WTC11 (cell line): ENCODE data around the gene BTBD7. TPM values are rescaled to one million over a fixed set of nuclear protein-coding genes. Genes with fewer than 3 reads are reported as not detected.

Experiments
- ATAC-seq: fragments of 200-7000 bp; cut with Tn5 transposase; 2 replicates; pipeline ENCODE4 v1.10.0; 2021; ENCODE audit warnings: mild to moderate bottlenecking, moderate library complexity
- CTCF ChIA-PET: fragments of 300-600 bp; sonication (Branson Sonifier 250); formaldehyde crosslinking; loops from one replicate; lab custom pipeline; 2021; ENCODE audit warnings: antibody characterized with exemption; lab: Charles Lee
- POLR2A ChIA-PET: fragments of 350-600 bp; sonication (Branson Sonifier 250); formaldehyde crosslinking; loops from one replicate; lab custom pipeline; 2021; ENCODE audit warnings: antibody characterized with exemption; lab: Charles Lee
- DNase-seq: peaks from one replicate; pipeline ENCODE4 v3.0.0; 2021; ENCODE audit warnings: low spot score
- H3K27ac Mint-ChIP-seq: 2 replicates; pipeline ENCODE4 v1.8.0; 2021; ENCODE audit warnings: mixed read lengths
- H3K27me3 Mint-ChIP-seq: 2 replicates; pipeline ENCODE4 v1.8.0; 2021; ENCODE audit warnings: low read depth, mild to moderate bottlenecking, moderate library complexity, mixed read lengths
- H3K36me3 Mint-ChIP-seq: 2 replicates; pipeline ENCODE4 v1.8.0; 2021; ENCODE audit warnings: mixed read lengths
- H3K4me1 Mint-ChIP-seq: 2 replicates; pipeline ENCODE4 v1.8.0; 2022; ENCODE audit warnings: mixed read lengths
- H3K4me3 Mint-ChIP-seq: 2 replicates; pipeline ENCODE4 v1.8.0; 2021; ENCODE audit warnings: mild to moderate bottlenecking, moderate library complexity, mixed read lengths
- H3K9me3 Mint-ChIP-seq: 2 replicates; pipeline ENCODE4 v1.8.0; 2021; ENCODE audit warnings: mixed read lengths
- ATF1 ChIP-seq: sonication (generic); formaldehyde crosslinking; IDR thresholded peaks from 2 replicates; pipeline ENCODE4 v1.8.1; 2023; ENCODE audit warnings: mild to moderate bottlenecking, moderate library complexity, missing genetic modification reagents
- CREM ChIP-seq: sonication (generic); formaldehyde crosslinking; IDR thresholded peaks from 2 replicates; pipeline ENCODE4 v1.8.1; 2022; ENCODE audit warnings: mild to moderate bottlenecking, missing genetic modification reagents, moderate library complexity
- FOXJ3 ChIP-seq: sonication (generic); formaldehyde crosslinking; IDR thresholded peaks from 2 replicates; pipeline ENCODE4 v1.9.0; 2021; ENCODE audit warnings: missing genetic modification reagents, mild to moderate bottlenecking, borderline replicate concordance
- NR2C2 ChIP-seq: sonication (generic); formaldehyde crosslinking; IDR thresholded peaks from 2 replicates; pipeline ENCODE4 v1.8.0; 2022; ENCODE audit warnings: mild to moderate bottlenecking, missing genetic modification reagents
- PRRX2 ChIP-seq: fragments of 250-450 bp; sonication (Bioruptor Pico); IDR thresholded peaks from 2 replicates; pipeline ENCODE4 v1.8.0; 2021; ENCODE audit warnings: mild to moderate bottlenecking
- SMAD4 ChIP-seq: sonication (generic); formaldehyde crosslinking; IDR thresholded peaks from 2 replicates; pipeline ENCODE4 v1.8.0; 2022; ENCODE audit warnings: mild to moderate bottlenecking, missing genetic modification reagents
- ZBTB21 ChIP-seq: sonication (generic); formaldehyde crosslinking; IDR thresholded peaks from 2 replicates; pipeline ENCODE4 v1.8.1; 2023; ENCODE audit warnings: mild to moderate bottlenecking, missing genetic modification reagents, borderline replicate concordance
- ZNF138 ChIP-seq: sonication (generic); formaldehyde crosslinking; conservative IDR thresholded peaks from 2 replicates; pipeline ENCODE4 v1.8.1; 2022; ENCODE audit warnings: mild to moderate bottlenecking, moderate library complexity, missing genetic modification reagents
- ZNF263 ChIP-seq: sonication (generic); formaldehyde crosslinking; IDR thresholded peaks from 2 replicates; pipeline ENCODE4 v1.8.1; 2022; ENCODE audit warnings: low read depth, mild to moderate bottlenecking, moderate library complexity, missing genetic modification reagents
- ZNF317 ChIP-seq: sonication (generic); formaldehyde crosslinking; IDR thresholded peaks from 2 replicates; pipeline ENCODE4 v1.8.1; 2023; ENCODE audit warnings: low read depth, mild to moderate bottlenecking, moderate library complexity, missing genetic modification reagents, borderline replicate concordance
- ZNF416 ChIP-seq: fragments of 250-450 bp; sonication (Bioruptor Pico); IDR thresholded peaks from 2 replicates; pipeline ENCODE4 v1.9.0; 2021; ENCODE audit warnings: mild to moderate bottlenecking, inconsistent platforms
- ZNF423 ChIP-seq: fragments of 250-450 bp; sonication (Bioruptor Pico); IDR thresholded peaks from 2 replicates; pipeline ENCODE4 v2.1.2; 2022; ENCODE audit warnings: mild to moderate bottlenecking, moderate library complexity
- ZNF671 ChIP-seq: fragments of 250-450 bp; sonication (Bioruptor Pico); IDR thresholded peaks from 2 replicates; pipeline ENCODE4 v1.8.0; 2021; ENCODE audit warnings: mild to moderate bottlenecking
- total RNA-seq: library from RNA; stranded (reverse); gene quantifications from 3 replicates; pipeline ENCODE4 v1.2.3, GENCODE V29; 2021
- TF ChIP-seq, protein P1 (sequence below): sonication (generic); formaldehyde crosslinking; IDR thresholded peaks from 2 replicates; pipeline ENCODE4 v1.8.1; 2023; ENCODE audit warnings: mild to moderate bottlenecking, missing genetic modification reagents
- TF ChIP-seq, protein P2 (sequence below): sonication (generic); formaldehyde crosslinking; IDR thresholded peaks from 2 replicates; pipeline ENCODE4 v1.8.1; 2023; ENCODE audit warnings: mild to moderate bottlenecking, missing genetic modification reagents, moderate library complexity
- TF ChIP-seq, protein P3 (sequence below): fragments of 250-450 bp; sonication (Bioruptor Pico); IDR thresholded peaks from 2 replicates; pipeline ENCODE4 v1.9.0; 2021; ENCODE audit warnings: mild to moderate bottlenecking
- TF ChIP-seq, protein P4 (sequence below): sonication (generic); formaldehyde crosslinking; conservative IDR thresholded peaks from 2 replicates; pipeline ENCODE4 v1.8.1; 2022; ENCODE audit warnings: mild to moderate bottlenecking, missing genetic modification reagents
- TF ChIP-seq, protein P5 (sequence below): sonication (generic); formaldehyde crosslinking; IDR thresholded peaks from 2 replicates; pipeline ENCODE4 v1.8.1; 2023; ENCODE audit warnings: mild to moderate bottlenecking, missing genetic modification reagents, moderate library complexity
- TF ChIP-seq, protein P6 (sequence below): sonication (generic); formaldehyde crosslinking; IDR thresholded peaks from 2 replicates; pipeline ENCODE4 v1.8.0; 2023; ENCODE audit warnings: missing genetic modification reagents, mild to moderate bottlenecking, borderline replicate concordance

BTBD7 gene
- total RNA-seq, 1 experiment from 2014 or later = 34.1 TPM

DNA sequence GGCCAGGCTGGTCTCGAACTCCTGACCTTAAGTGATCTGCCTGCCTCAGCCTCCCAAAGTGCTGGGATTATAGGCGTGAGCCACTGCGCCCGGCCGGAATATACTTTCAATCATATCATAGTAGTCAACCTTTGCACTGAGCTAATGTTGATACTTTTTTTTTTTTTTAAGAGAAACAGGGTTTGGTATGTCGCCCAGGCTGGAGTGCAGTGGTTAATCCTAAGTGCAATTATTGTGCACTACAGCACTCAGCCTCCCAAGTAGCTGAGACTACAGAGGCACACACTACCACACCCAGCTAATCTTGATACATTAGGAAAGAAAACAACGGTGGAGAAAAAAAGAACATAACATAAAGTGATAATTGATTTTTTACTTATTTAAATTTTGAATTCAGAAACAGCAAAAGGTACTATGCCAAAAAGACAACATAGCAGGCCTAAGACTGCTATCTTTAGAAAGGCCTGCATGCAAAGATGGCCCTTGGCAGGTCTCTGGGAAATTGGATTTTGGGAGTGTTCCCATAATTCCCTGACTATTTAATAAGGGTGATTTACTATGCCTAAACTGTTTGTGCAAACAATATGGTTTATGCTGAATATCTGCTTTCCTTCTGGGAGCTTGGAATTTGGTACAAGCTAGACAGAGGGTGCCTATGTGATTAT, 15.5 kb downstream of the BTBD7 start (continued):
- TF ChIP-seq, protein P1, sequence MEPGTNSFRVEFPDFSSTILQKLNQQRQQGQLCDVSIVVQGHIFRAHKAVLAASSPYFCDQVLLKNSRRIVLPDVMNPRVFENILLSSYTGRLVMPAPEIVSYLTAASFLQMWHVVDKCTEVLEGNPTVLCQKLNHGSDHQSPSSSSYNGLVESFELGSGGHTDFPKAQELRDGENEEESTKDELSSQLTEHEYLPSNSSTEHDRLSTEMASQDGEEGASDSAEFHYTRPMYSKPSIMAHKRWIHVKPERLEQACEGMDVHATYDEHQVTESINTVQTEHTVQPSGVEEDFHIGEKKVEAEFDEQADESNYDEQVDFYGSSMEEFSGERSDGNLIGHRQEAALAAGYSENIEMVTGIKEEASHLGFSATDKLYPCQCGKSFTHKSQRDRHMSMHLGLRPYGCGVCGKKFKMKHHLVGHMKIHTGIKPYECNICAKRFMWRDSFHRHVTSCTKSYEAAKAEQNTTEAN (CRISPR knock-in tag) = no peak
- TF ChIP-seq, protein P2, sequence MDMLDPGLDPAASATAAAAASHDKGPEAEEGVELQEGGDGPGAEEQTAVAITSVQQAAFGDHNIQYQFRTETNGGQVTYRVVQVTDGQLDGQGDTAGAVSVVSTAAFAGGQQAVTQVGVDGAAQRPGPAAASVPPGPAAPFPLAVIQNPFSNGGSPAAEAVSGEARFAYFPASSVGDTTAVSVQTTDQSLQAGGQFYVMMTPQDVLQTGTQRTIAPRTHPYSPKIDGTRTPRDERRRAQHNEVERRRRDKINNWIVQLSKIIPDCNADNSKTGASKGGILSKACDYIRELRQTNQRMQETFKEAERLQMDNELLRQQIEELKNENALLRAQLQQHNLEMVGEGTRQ (CRISPR knock-in tag) = no peak
- TF ChIP-seq ZNF317 (CRISPR knock-in tag) = no peak

DNA sequence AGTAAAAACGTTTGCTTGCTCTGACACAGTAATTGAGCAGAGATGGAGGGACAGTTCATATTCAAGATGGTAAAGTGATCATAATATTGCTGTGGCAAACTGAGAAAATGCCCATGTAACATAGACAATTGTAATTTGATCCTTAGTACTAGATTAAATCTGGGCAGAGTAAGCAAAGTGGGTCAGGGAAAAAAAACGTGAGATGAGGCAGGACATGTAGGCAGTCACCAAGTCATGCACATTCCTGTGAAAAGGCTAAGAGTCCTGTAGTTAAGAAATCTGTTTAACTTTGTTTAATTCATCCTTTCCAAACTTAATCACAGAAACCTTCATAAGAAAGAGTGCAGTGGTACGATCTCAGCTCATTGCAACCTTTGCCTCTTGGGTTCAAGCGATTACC, 16.1 kb downstream of the BTBD7 start:
- 0 out of 2 replicates have a peak, but pooled peaks cover 3% of the 10 kb centered on the region for H3K36me3 Mint-ChIP-seq
- DNase-seq = no peak
- H3K4me1 Mint-ChIP-seq = peaks cover 28% of the 10 kb centered on the region
- no peak for ATAC-seq
- CTCF ChIA-PET = no interaction called here
- H3K9me3 Mint-ChIP-seq = peaks cover 5% of the 10 kb centered on the region
- TF ChIP-seq ZNF671 (CRISPR knock-in tag) = no peak
- H3K4me3 Mint-ChIP-seq = no peak overlapping the region
- H3K27ac Mint-ChIP-seq = no peak overlapping the region
- no peaks in the 10 kb centered on the region for H3K27me3 Mint-ChIP-seq
- POLR2A ChIA-PET = no interaction called here

DNA sequence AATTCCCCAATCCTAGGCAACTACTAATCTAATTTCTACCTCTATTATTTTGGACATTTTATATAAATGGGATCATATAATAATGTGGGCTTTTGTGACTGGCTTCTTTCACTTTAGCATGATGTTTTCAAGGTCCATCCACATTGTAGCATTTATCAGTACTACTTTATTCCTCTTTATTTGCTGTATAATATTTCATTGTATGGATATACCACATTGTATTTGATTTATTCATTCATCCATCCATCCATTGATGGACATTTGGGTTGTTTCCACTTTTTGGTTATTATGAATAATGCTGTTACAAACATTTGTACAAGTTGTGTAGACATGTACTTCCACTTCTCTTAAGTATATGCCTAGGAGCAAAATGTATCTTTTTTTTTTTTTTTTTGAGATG, 17.3 kb downstream of the BTBD7 start:
- CTCF ChIA-PET = no interaction called here
- peaks cover 5% of the 10 kb centered on the region for H3K9me3 Mint-ChIP-seq
- 0 out of 2 replicates have a peak, but pooled peaks cover 3% of the 10 kb centered on the region for H3K36me3 Mint-ChIP-seq
- ATAC-seq (no peak), DNase-seq (no peak)
- no peak for TF ChIP-seq ZBTB21
- no peak for TF ChIP-seq CREM
- no peak for TF ChIP-seq NR2C2
- TF ChIP-seq ATF1 (CRISPR knock-in tag) = no peak
- TF ChIP-seq ZNF138 = no peak
- no peak overlapping the region for H3K4me3 Mint-ChIP-seq
- peaks cover 28% of the 10 kb centered on the region for H3K4me1 Mint-ChIP-seq
- H3K27me3 Mint-ChIP-seq = no peaks in the 10 kb centered on the region
- POLR2A ChIA-PET = no interaction called here
- H3K27ac Mint-ChIP-seq = no peak overlapping the region

DNA sequence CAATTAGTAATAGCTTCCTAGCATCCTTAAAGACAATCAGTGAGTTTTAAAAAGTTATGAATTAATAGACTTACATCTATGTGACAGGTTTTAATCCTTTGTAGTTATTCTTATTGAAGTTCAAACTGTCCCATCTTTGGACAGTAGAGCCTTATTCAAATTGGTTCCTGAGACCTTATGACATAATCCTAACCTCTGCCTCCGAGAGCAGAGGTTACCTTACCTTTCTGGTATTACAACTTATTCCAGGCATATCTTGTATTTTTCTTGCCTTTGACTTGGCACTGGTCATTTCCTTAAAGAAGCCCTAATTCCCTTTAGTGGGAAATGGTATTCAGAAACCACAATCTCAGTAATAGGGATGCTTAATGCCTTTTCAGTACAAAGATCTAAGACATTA, 21.8 kb downstream of the BTBD7 start:
- Mint-ChIP-seq H3K9me3 (no peaks in the 10 kb centered on the region), H3K27ac (no peak overlapping the region), H3K27me3 (no peaks in the 10 kb centered on the region), H3K4me3 (no peak overlapping the region), H3K36me3 (no peaks in the 10 kb centered on the region), H3K4me1 (peaks cover 18% of the 10 kb centered on the region)
- no peak for ATAC-seq
- POLR2A ChIA-PET = no interaction called here
- no peak for DNase-seq
- CTCF ChIA-PET = no interaction called here
- TF ChIP-seq SMAD4 (CRISPR knock-in tag) (no peak), ZNF263 (CRISPR knock-in tag) (no peak), ZNF423 (no peak), FOXJ3 (CRISPR knock-in tag) (no peak), PRRX2 (CRISPR knock-in tag) (no peak), ZNF416 (no peak)
- TF ChIP-seq, protein P3, sequence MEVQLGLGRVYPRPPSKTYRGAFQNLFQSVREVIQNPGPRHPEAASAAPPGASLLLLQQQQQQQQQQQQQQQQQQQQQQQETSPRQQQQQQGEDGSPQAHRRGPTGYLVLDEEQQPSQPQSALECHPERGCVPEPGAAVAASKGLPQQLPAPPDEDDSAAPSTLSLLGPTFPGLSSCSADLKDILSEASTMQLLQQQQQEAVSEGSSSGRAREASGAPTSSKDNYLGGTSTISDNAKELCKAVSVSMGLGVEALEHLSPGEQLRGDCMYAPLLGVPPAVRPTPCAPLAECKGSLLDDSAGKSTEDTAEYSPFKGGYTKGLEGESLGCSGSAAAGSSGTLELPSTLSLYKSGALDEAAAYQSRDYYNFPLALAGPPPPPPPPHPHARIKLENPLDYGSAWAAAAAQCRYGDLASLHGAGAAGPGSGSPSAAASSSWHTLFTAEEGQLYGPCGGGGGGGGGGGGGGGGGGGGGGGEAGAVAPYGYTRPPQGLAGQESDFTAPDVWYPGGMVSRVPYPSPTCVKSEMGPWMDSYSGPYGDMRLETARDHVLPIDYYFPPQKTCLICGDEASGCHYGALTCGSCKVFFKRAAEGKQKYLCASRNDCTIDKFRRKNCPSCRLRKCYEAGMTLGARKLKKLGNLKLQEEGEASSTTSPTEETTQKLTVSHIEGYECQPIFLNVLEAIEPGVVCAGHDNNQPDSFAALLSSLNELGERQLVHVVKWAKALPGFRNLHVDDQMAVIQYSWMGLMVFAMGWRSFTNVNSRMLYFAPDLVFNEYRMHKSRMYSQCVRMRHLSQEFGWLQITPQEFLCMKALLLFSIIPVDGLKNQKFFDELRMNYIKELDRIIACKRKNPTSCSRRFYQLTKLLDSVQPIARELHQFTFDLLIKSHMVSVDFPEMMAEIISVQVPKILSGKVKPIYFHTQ (CRISPR knock-in tag) = no peak
- TF ChIP-seq, protein P4, sequence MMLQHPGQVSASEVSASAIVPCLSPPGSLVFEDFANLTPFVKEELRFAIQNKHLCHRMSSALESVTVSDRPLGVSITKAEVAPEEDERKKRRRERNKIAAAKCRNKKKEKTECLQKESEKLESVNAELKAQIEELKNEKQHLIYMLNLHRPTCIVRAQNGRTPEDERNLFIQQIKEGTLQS = no peak
- TF ChIP-seq, protein P5, sequence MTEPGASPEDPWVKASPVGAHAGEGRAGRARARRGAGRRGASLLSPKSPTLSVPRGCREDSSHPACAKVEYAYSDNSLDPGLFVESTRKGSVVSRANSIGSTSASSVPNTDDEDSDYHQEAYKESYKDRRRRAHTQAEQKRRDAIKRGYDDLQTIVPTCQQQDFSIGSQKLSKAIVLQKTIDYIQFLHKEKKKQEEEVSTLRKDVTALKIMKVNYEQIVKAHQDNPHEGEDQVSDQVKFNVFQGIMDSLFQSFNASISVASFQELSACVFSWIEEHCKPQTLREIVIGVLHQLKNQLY (CRISPR knock-in tag) = no peak
- TF ChIP-seq, protein P6, sequence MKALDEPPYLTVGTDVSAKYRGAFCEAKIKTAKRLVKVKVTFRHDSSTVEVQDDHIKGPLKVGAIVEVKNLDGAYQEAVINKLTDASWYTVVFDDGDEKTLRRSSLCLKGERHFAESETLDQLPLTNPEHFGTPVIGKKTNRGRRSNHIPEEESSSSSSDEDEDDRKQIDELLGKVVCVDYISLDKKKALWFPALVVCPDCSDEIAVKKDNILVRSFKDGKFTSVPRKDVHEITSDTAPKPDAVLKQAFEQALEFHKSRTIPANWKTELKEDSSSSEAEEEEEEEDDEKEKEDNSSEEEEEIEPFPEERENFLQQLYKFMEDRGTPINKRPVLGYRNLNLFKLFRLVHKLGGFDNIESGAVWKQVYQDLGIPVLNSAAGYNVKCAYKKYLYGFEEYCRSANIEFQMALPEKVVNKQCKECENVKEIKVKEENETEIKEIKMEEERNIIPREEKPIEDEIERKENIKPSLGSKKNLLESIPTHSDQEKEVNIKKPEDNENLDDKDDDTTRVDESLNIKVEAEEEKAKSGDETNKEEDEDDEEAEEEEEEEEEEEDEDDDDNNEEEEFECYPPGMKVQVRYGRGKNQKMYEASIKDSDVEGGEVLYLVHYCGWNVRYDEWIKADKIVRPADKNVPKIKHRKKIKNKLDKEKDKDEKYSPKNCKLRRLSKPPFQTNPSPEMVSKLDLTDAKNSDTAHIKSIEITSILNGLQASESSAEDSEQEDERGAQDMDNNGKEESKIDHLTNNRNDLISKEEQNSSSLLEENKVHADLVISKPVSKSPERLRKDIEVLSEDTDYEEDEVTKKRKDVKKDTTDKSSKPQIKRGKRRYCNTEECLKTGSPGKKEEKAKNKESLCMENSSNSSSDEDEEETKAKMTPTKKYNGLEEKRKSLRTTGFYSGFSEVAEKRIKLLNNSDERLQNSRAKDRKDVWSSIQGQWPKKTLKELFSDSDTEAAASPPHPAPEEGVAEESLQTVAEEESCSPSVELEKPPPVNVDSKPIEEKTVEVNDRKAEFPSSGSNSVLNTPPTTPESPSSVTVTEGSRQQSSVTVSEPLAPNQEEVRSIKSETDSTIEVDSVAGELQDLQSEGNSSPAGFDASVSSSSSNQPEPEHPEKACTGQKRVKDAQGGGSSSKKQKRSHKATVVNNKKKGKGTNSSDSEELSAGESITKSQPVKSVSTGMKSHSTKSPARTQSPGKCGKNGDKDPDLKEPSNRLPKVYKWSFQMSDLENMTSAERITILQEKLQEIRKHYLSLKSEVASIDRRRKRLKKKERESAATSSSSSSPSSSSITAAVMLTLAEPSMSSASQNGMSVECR (CRISPR knock-in tag) = no peak
